GM21367 (cell line): ENCODE results near the gene FSHR.

ENCODE experiments used
- ATAC-seq: cut with Tn5 transposase; IDR thresholded peaks from one replicate; pipeline ENCODE4 v1.9.1; 2021; ENCODE audit not compliant: unreplicated experiment

FSHR gene

GRCh38 chr2:49033394-49034185 is 120.7 kb downstream of the FSHR start:
- ATAC-seq: no peak

GRCh38 chr2:49032936-49033335 is 121.4 kb downstream of the FSHR start:
- ATAC-seq: no peak

- no peak for ATAC-seq
Measured at GRCh38 chr2:49032126-49032525, 122.2 kb downstream of the FSHR start.

GRCh38 chr2:49029406-49029805 is 124.9 kb downstream of the FSHR start:
- no peak for ATAC-seq

- peak; percentile 86 for ATAC-seq
Measured at GRCh38 chr2:49028101-49028500, 126.2 kb downstream of the FSHR start.

- no peak for ATAC-seq
Measured at GRCh38 chr2:49026706-49027105, 127.6 kb downstream of the FSHR start.

GRCh38 chr2:49021271-49021670 is 133.0 kb downstream of the FSHR start:
- no peak for ATAC-seq

GRCh38 chr2:49005261-49005660 is 149.1 kb downstream of the FSHR start:
- ATAC-seq: no peak

- peak; percentile 72 for ATAC-seq
Measured at GRCh38 chr2:49004036-49004626, 150.2 kb downstream of the FSHR start.

GRCh38 chr2:49003201-49003600 is 151.1 kb downstream of the FSHR start:
- ATAC-seq: no peak

GRCh38 chr2:49002750-49003149 is 151.6 kb downstream of the FSHR start:
- no peak for ATAC-seq

GRCh38 chr2:49000695-49001094 is 153.6 kb downstream of the FSHR start:
- no peak for ATAC-seq

- no peak for ATAC-seq
Measured at GRCh38 chr2:48998449-48998848, 155.9 kb downstream of the FSHR start.

GRCh38 chr2:48993576-48993975 is 160.7 kb downstream of the FSHR start:
- ATAC-seq: peak; percentile 60

- no peak for ATAC-seq
Measured at GRCh38 chr2:48991415-48992131, 162.7 kb downstream of the FSHR start.

- ATAC-seq: no peak
Measured at GRCh38 chr2:48984922-48985321, 169.4 kb downstream of the FSHR start.

GRCh38 chr2:48983551-48983950 is 170.8 kb downstream of the FSHR start:
- no peak for ATAC-seq

GRCh38 chr2:48982887-48983435 is 171.4 kb downstream of the FSHR start:
- no peak for ATAC-seq

- ATAC-seq: no peak
Measured at GRCh38 chr2:48980846-48981245, 173.5 kb downstream of the FSHR start.

- ATAC-seq: no peak
Measured at GRCh38 chr2:48979691-48980090, 174.6 kb downstream of the FSHR start.

GRCh38 chr2:48978131-48978530 is 176.2 kb downstream of the FSHR start:
- no peak for ATAC-seq

- ATAC-seq: no peak
Measured at GRCh38 chr2:48971801-48972200, 182.5 kb downstream of the FSHR start.
